Stomach (tissue), 19 donors: ENCODE results near the gene MTG1. TPM values are rescaled to one million over a fixed set of nuclear protein-coding genes. Genes with fewer than 3 reads are reported as not detected.

ENCODE experiments used
- DNase-seq, 2 donors: peaks; one replicate each; pipeline versions ENCODE4 v3.0.0 to v3.0.0-alpha.2; 2013 to 2019
- H3K27ac ChIP-seq, 5 donors: fragments of 200-600 bp in 4 of 5; sonication (generic) in 4 of 5; one replicate each; pipeline ENCODE4 v1.5.1; 2013 to 2019; ENCODE audit warnings: mild to moderate bottlenecking in 1 of 5, moderate library complexity in 1 of 5
- H3K27me3 ChIP-seq, 3 donors: fragments of 200-600 bp; sonication (generic); one replicate each; pipeline ENCODE4 v1.5.1; 2017 to 2019; ENCODE audit warnings: mixed run types in 1 of 3
- H3K36me3 ChIP-seq, 4 donors: fragments of 200-600 bp; sonication (generic); 1 replicate in 3 of 4; 2 replicates in 1 of 4; pipeline ENCODE4 v1.5.1; 2016 to 2019
- H3K4me1 ChIP-seq, 4 donors: fragments of 200-600 bp; sonication (generic); one replicate each; pipeline ENCODE4 v1.5.1; 2016 to 2019
- H3K4me3 ChIP-seq, 4 donors: fragments of 200-600 bp; sonication (generic) in 3 of 4; one replicate each; pipeline ENCODE4 v1.5.1; 2016 to 2019; ENCODE audit warnings: mild to moderate bottlenecking in 1 of 4
- H3K9me3 ChIP-seq, 4 donors: fragments of 200-600 bp; sonication (generic); one replicate each; pipeline ENCODE4 v1.5.1; 2016 to 2019
- CTCF ChIP-seq, 7 experiments: fragments of 450-650 bp in 4 of 7; fragments of 200-600 bp in 3 of 7; sonication (generic) in 3 of 7; IDR thresholded peaks; one replicate each; pipeline ENCODE4 v1.5.1; 2016 to 2019; ENCODE audit warnings: antibody characterized with exemption in 7 of 7, control low read depth in 2 of 7, mild to moderate bottlenecking in 1 of 7
- EP300 ChIP-seq: sonication (generic); formaldehyde crosslinking; IDR thresholded peaks from one replicate; pipeline ENCODE4 v1.6.1; 2017; ENCODE audit warnings: antibody characterized with exemption
- POLR2A ChIP-seq, 4 donors: fragments of 450-650 bp; IDR thresholded peaks; one replicate each; pipeline ENCODE4 v1.6.1; 2016; ENCODE audit warnings: antibody characterized with exemption in 4 of 4, control low read depth in 2 of 4, mild to moderate bottlenecking in 1 of 4, moderate library complexity in 1 of 4
- POLR2AphosphoS5 ChIP-seq, 3 donors: sonication (generic); formaldehyde crosslinking; IDR thresholded peaks; one replicate each; pipeline ENCODE4 v1.6.1; 2016; ENCODE audit warnings: antibody characterized with exemption in 3 of 3
- WGBS, 5 donors: extraction: QIAGEN DNeasy Blood & Tissue Kit in 3 of 5; methylation state at CpG; one replicate each; pipeline versions ENCODE4 v1.1.5 to v1.1.7; 2013 to 2018; 5-methylcytosine and 5-hydroxymethylcytosine counted together
- intact Hi-C: fragments of 100-400 bp; cut with DNase I; formaldehyde crosslinking; loops from one replicate; pipeline ENCODE4 v1.15.1; 2023; ENCODE audit warnings: low total_unique reads
- long read RNA-seq, 10 donors: transcript quantifications; one replicate each; lab custom pipeline, GENCODE V29; 2026
- polyA plus RNA-seq, 3 donors: library from polyadenylated mRNA; stranded (reverse); fragments of 200-250 nt; gene quantifications; one replicate each; pipeline ENCODE4 v1.2.3, GENCODE V29; 2013
- total RNA-seq, 5 donors: library from RNA; depleted of rRNA; stranded (reverse); fragments of >200 nt; gene quantifications; one replicate each; pipeline versions ENCODE4 v1.1.0 to v1.2.3, GENCODE V29; 2014 to 2016
- donor health status: healthy with polysubstance abuse.
- donor health status: Bipolar disorder and iron deficiency.
- donor health status: healthy.

The MTG1 gene
- total RNA-seq, result 100 to 1,000 TPM in 3 of 5 donors, 10 to 100 TPM in 2; 36.7 to 177 (median 133) TPM
- 10 to 100 TPM; 38.8 to 52.9 (median 41.3) TPM for polyA plus RNA-seq
- long read RNA-seq, donor 1, transcript MTG1-201 (11 exons, 1,560 nt), result major isoform, 5 of 21 reads
- long read RNA-seq, donor 1, partial matches to known transcripts, result 16 of 21 reads
- long read RNA-seq, donor 1, other reads (novel, unspliced or antisense), result 0 of 21 reads
- long read RNA-seq, donor 2, transcript MTG1-201 (11 exons, 1,560 nt), result major isoform, 5 of 24 reads
- long read RNA-seq, donor 2, partial matches to known transcripts, result 18 of 24 reads
- long read RNA-seq, donor 2, other reads (novel, unspliced or antisense), result 0 of 24 reads
- long read RNA-seq, donor 3, transcript MTG1-201 (11 exons, 1,560 nt), result major isoform, 7 of 11 reads
- long read RNA-seq, donor 3, partial matches to known transcripts, result 0 of 11 reads
- long read RNA-seq, donor 3, other reads (novel, unspliced or antisense), result 0 of 11 reads
- long read RNA-seq, donor 4, result 0 reads
- long read RNA-seq, donor 5, transcript MTG1-201 (11 exons, 1,560 nt), result major isoform, 7 of 14 reads
- long read RNA-seq, donor 5, partial matches to known transcripts, result 5 of 14 reads
- long read RNA-seq, donor 5, other reads (novel, unspliced or antisense), result 0 of 14 reads
- long read RNA-seq, donor 6, transcript MTG1-201 (11 exons, 1,560 nt), result major isoform, 20 of 90 reads
- long read RNA-seq, donor 6, transcript MTG1-208 (6 exons, 693 nt), result minor isoform, 9 of 90 reads
- long read RNA-seq, donor 6, partial matches to known transcripts, result 60 of 90 reads
- long read RNA-seq, donor 6, other reads (novel, unspliced or antisense), result 0 of 90 reads
- long read RNA-seq, donor 7, partial matches to known transcripts, result 7 of 10 reads
- long read RNA-seq, donor 7, other reads (novel, unspliced or antisense), result 0 of 10 reads
- long read RNA-seq, donor 8, transcript MTG1-201 (11 exons, 1,560 nt), result major isoform, 10 of 27 reads
- long read RNA-seq, donor 8, transcript MTG1-208 (6 exons, 693 nt), result minor isoform, 5 of 27 reads
- long read RNA-seq, donor 8, partial matches to known transcripts, result 11 of 27 reads
- long read RNA-seq, donor 8, other reads (novel, unspliced or antisense), result 0 of 27 reads
- long read RNA-seq, donor 9, partial matches to known transcripts, result 6 of 9 reads
- long read RNA-seq, donor 9, other reads (novel, unspliced or antisense), result 0 of 9 reads
- long read RNA-seq, donor 10, partial matches to known transcripts, result 0 of 7 reads
- long read RNA-seq, donor 10, other reads (novel, unspliced or antisense), result 0 of 7 reads

- Histone ChIP-seq H3K9me3 (no peaks in the 10 kb centered on the region), H3K36me3 (peaks cover 16 to 58% (median 51%) of the 10 kb centered on the region in 4 donors), H3K4me1 (peaks cover 0 to 25% (median 23%) of the 10 kb centered on the region in 4 donors), H3K4me3 (peak within 1 kb of the TSS; percentile 78 to 96 (median 88)), H3K27me3 (no peaks in the 10 kb centered on the region), H3K27ac (peak within 1 kb of the TSS; percentile 86 to 88 (median 87))
- WGBS, 5 donors, result 0 to 2% (median 1%) methylated on average over 27 to 69 of the region's 69 CpGs
- intact Hi-C loops, result no loop called here
- DNase-seq, result peak; percentile 95 to 99
- TF ChIP-seq POLR2A (IDR thresholded peaks at IDR 0.05) (peak in 1 of 4 donors; percentile 22), POLR2AphosphoS5 (IDR thresholded peaks at IDR 0.05) (peak; percentile 78 to 94 (median 84)), CTCF (IDR thresholded peaks at IDR 0.05) (peak in 2 of 7 experiments; percentile 29 to 35), EP300 (no peak)
Measured at GRCh38 chr10:133394064-133394663, at the start of gene MTG1. Gene MTG1 (plus strand): TSS chr10:133394157. CDS start chr10:133394221, 64 bp downstream.

GRCh38 chr10:133344236-133344635 is 49.7 kb upstream of the MTG1 start:
- Histone ChIP-seq H3K4me3 (no peak overlapping the region), H3K36me3 (no peaks in the 10 kb centered on the region), H3K27ac (no peak overlapping the region), H3K9me3 (no peaks in the 10 kb centered on the region), H3K27me3 (peaks cover 0 to 99% (median 46%) of the 10 kb centered on the region in 3 donors), H3K4me1 (peaks cover 0 to 9% (median 7%) of the 10 kb centered on the region in 4 donors)
- intact Hi-C loops, result no loop called here
- 66 to 83% (median 73%) methylated on average over 5 of the region's 5 CpGs for WGBS, 5 donors
- no peak for TF ChIP-seq POLR2A (IDR thresholded peaks at IDR 0.05)
- TF ChIP-seq CTCF (IDR thresholded peaks at IDR 0.05), result no peak
- no peak for TF ChIP-seq POLR2AphosphoS5 (IDR thresholded peaks at IDR 0.05)
- no peak for TF ChIP-seq EP300
- no peak for DNase-seq

GRCh38 chr10:133346413-133346812 is 47.5 kb upstream of the MTG1 start:
- Histone ChIP-seq H3K4me1 (peaks cover 0 to 9% (median 7%) of the 10 kb centered on the region in 4 donors), H3K9me3 (no peaks in the 10 kb centered on the region), H3K27ac (no peak overlapping the region), H3K4me3 (no peak overlapping the region), H3K27me3 (peaks cover 0 to 99% (median 47%) of the 10 kb centered on the region in 3 donors), H3K36me3 (no peaks in the 10 kb centered on the region)
- DNase-seq, result no peak
- intact Hi-C loops, result no loop called here
- 48 to 60% (median 56%) methylated on average over 10 to 11 of the region's 11 CpGs for WGBS, 5 donors
- TF ChIP-seq POLR2A (IDR thresholded peaks at IDR 0.05), result no peak
- TF ChIP-seq CTCF (IDR thresholded peaks at IDR 0.05), result no peak
- no peak for TF ChIP-seq EP300
- TF ChIP-seq POLR2AphosphoS5 (IDR thresholded peaks at IDR 0.05), result no peak
